Endothelial cell of umbilical vein (primary cell): ENCODE measurements around the gene GET4.

Source experiments
- EZH2 ChIP-seq: IDR thresholded peaks from 2 replicates; pipeline ENCODE4 v1.6.1; 2012; ENCODE audit warnings: borderline replicate concordance, low read depth, mild to moderate bottlenecking, moderate library complexity, low read length, inconsistent platforms; ENCODE audit not compliant: severe bottlenecking
- MYC ChIP-seq: IDR thresholded peaks from one replicate; pipeline ENCODE4 v1.6.1; 2011; ENCODE audit warnings: mild to moderate bottlenecking, low read depth, low read length
- POLR2A ChIP-seq: IDR thresholded peaks from 2 replicates; pipeline ENCODE4 v1.6.1; 2012; ENCODE audit warnings: low read depth, mild to moderate bottlenecking, control low read depth, low read length
- POLR2AphosphoS5 ChIP-seq: IDR thresholded peaks from 2 replicates; pipeline ENCODE4 v1.6.1; 2012; ENCODE audit warnings: low read depth, mild to moderate bottlenecking, control low read depth, low read length, moderate library complexity; ENCODE audit not compliant: insufficient read depth
- TF ChIP-seq, protein P1 (sequence below), 2 donors: IDR thresholded peaks; 1 replicate in 1 of 2; 2 replicates in 1 of 2; pipeline ENCODE4 v1.5.1; 2011; ENCODE audit warnings: low read length in 2 of 2, mild to moderate bottlenecking in 2 of 2, moderate library complexity in 2 of 2, control low read depth in 1 of 2, inconsistent platforms in 1 of 2, low read depth in 1 of 2; ENCODE audit not compliant: insufficient read depth in 1 of 2; ENCODE audit errors: extremely low read depth in 1 of 2

DNA sequence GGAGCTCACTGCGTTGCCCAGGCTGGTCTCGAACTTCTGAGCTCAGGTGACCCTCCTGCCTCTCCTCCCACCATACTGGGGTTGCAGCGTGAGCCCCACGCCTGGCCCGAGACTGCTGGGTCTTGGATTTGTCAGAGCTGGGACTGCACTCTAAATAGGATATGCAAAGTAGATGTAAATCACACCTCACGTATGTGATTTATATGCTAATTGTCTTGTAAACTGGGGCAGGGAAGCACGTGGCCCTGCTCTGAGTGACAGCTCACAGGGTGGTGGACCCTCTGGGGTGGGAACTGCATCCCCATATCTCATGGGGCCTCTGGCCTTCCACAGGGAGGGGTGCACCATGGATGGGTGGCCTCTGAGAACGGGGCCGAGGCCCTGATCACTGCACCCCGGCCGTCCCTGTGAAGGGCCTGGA is 34.1 kb downstream of the GET4 start:
- TF ChIP-seq, protein P1, sequence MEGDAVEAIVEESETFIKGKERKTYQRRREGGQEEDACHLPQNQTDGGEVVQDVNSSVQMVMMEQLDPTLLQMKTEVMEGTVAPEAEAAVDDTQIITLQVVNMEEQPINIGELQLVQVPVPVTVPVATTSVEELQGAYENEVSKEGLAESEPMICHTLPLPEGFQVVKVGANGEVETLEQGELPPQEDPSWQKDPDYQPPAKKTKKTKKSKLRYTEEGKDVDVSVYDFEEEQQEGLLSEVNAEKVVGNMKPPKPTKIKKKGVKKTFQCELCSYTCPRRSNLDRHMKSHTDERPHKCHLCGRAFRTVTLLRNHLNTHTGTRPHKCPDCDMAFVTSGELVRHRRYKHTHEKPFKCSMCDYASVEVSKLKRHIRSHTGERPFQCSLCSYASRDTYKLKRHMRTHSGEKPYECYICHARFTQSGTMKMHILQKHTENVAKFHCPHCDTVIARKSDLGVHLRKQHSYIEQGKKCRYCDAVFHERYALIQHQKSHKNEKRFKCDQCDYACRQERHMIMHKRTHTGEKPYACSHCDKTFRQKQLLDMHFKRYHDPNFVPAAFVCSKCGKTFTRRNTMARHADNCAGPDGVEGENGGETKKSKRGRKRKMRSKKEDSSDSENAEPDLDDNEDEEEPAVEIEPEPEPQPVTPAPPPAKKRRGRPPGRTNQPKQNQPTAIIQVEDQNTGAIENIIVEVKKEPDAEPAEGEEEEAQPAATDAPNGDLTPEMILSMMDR (IDR thresholded peaks at IDR 0.05; ENCODE audit: extremely low read depth in 1 of 2, insufficient read depth in 1 of 2, low read depth in 1 of 2, low read length in 2 of 2) = no peak
- TF ChIP-seq EZH2 = no peak
- no peak for TF ChIP-seq POLR2AphosphoS5
- no peak for TF ChIP-seq POLR2A
- TF ChIP-seq MYC = no peak
